ENCODE data around the gene MYEOV.

Gene MYEOV

GRCh38 chr11:69287968-69288882 lies 5.7 kb upstream of the MYEOV start:
- no peak for DNase-seq

- DNase-seq = no peak
These were observed 5.1 kb upstream of the MYEOV start for GRCh38 chr11:69288883-69289242.

GRCh38 chr11:69290806-69291205 lies 3.1 kb upstream of the MYEOV start:
- no peak for DNase-seq

GRCh38 chr11:69291459-69292110 lies 2.4 kb upstream of the MYEOV start:
- DNase-seq = no peak

- DNase-seq = no peak
These were observed 1.7 kb upstream of the MYEOV start for GRCh38 chr11:69292221-69292648.

- no peak for DNase-seq
These were observed 868 bp upstream of the MYEOV start for GRCh38 chr11:69293087-69293486.

GRCh38 chr11:69294571-69295078 lies 670 bp downstream of the MYEOV start:
- DNase-seq = no peak

GRCh38 chr11:69295079-69295994 lies 1.4 kb downstream of the MYEOV start:
- no peak for DNase-seq

- no peak for DNase-seq
These were observed 2.3 kb downstream of the MYEOV start for GRCh38 chr11:69295995-69296889.

- DNase-seq = no peak
These were observed 3.2 kb downstream of the MYEOV start for GRCh38 chr11:69296890-69297786.

- DNase-seq = no peak
These were observed 3.9 kb downstream of the MYEOV start for GRCh38 chr11:69297787-69298266.

- DNase-seq = no peak
These were observed 4.5 kb downstream of the MYEOV start for GRCh38 chr11:69298267-69299022.

GRCh38 chr11:69299023-69299461 lies 5.1 kb downstream of the MYEOV start:
- no peak for DNase-seq

GRCh38 chr11:69299572-69299971 lies 5.6 kb downstream of the MYEOV start:
- no peak for DNase-seq

GRCh38 chr11:69300120-69301060 lies 6.4 kb downstream of the MYEOV start:
- no peak for DNase-seq

- no peak for DNase-seq
These were observed 7.1 kb downstream of the MYEOV start for GRCh38 chr11:69301081-69301454.

- no peak for DNase-seq
These were observed 7.8 kb downstream of the MYEOV start for GRCh38 chr11:69301455-69302401.
